Astrocyte of the cerebellum (primary cell): ENCODE data around the gene CNIH4.
"Not testable (repeated sequence)": the region's sequence is repeated elsewhere in the genome, so short reads cannot be mapped to it uniquely, and the experiment has no call there.

Source experiments
- DNase-seq: peaks from one replicate; pipeline ENCODE4 v3.0.0-alpha.2; 2011; ENCODE audit warnings: low read depth
- H3K4me3 ChIP-seq: 2 replicates; pipeline ENCODE4 v1.5.1; 2011; ENCODE audit warnings: mild to moderate bottlenecking, low read depth, low read length, moderate library complexity
- CTCF ChIP-seq: IDR thresholded peaks from 2 replicates; pipeline ENCODE4 v1.5.1; 2012; ENCODE audit warnings: low read length, low read depth, moderate library complexity, mild to moderate bottlenecking; ENCODE audit errors: missing control alignments
- in situ Hi-C: cut with HindIII; loops from 2 replicates; pipeline ENCODE4 v1.10.0; 2017; ENCODE audit warnings: low sequenced_read_pairs

Gene CNIH4

GRCh38 chr1:224356685-224357625, at the start of gene CNIH4:
Gene CNIH4, plus strand, starts transcription at chr1:224356879. Its CDS starts 46 bp downstream, at chr1:224356925.
- in situ Hi-C loops: no loop called here
- DNase-seq: peak; percentile 92
- peak within 1 kb of the TSS; percentile 85 for H3K4me3 ChIP-seq
- TF ChIP-seq CTCF: no peak

GRCh38 chr1:224308064-224308463, 48.6 kb upstream of the CNIH4 start:
- no peak overlapping the region for H3K4me3 ChIP-seq
- no peak for TF ChIP-seq CTCF
- in situ Hi-C loops: no loop called here
- DNase-seq: no peak

- in situ Hi-C loops, H3K4me3 ChIP-seq, DNase-seq: not testable (repeated sequence)
Observed at GRCh38 chr1:224311503-224311902, 45.2 kb upstream of the CNIH4 start.

- no peak overlapping the region for H3K4me3 ChIP-seq
- in situ Hi-C loops: no loop called here
- TF ChIP-seq CTCF: no peak
- DNase-seq: no peak
Observed at GRCh38 chr1:224312025-224312424, 44.7 kb upstream of the CNIH4 start.

GRCh38 chr1:224317383-224318045, 39.2 kb upstream of the CNIH4 start:
- no peak for DNase-seq
- in situ Hi-C loops: no loop called here
- no peak overlapping the region for H3K4me3 ChIP-seq
- no peak for TF ChIP-seq CTCF

GRCh38 chr1:224321706-224322105, 35.0 kb upstream of the CNIH4 start:
- in situ Hi-C loops: no loop called here
- DNase-seq: no peak
- H3K4me3 ChIP-seq: no peak overlapping the region
- TF ChIP-seq CTCF: no peak

- in situ Hi-C loops: no loop called here
- DNase-seq: no peak
- TF ChIP-seq CTCF: no peak
Observed at GRCh38 chr1:224325959-224326358, 30.7 kb upstream of the CNIH4 start.

More at GRCh38 chr1:224325959-224326358, 30.7 kb upstream of the CNIH4 start:
- no peak overlapping the region for H3K4me3 ChIP-seq
